G401 (cell line): ENCODE results near the gene ACHE. TPM values are rescaled to one million over a fixed set of nuclear protein-coding genes. Genes with fewer than 3 reads are reported as not detected.
"Not testable (repeated sequence)": the region's sequence is repeated elsewhere in the genome, so short reads cannot be mapped to it uniquely, and the experiment has no call there.

Experiments
- DNase-seq: peaks from one replicate; pipeline ENCODE4 v3.0.0-alpha.2; 2015; ENCODE audit warnings: low spot score
- in situ Hi-C: cut with HindIII; loops from 2 replicates; pipeline ENCODE4 v1.10.0; 2016; ENCODE audit warnings: low sequenced_read_pairs, mixed read lengths
- total RNA-seq: library from RNA; depleted of rRNA; stranded (reverse); fragments of >200 nt; shearing (Covaris generic); gene quantifications from 2 replicates; pipeline ENCODE4 v1.2.3, GENCODE V29; 2014

The ACHE gene
- total RNA-seq, 1 experiment from 2014 or later: 3.6 TPM

DNA sequence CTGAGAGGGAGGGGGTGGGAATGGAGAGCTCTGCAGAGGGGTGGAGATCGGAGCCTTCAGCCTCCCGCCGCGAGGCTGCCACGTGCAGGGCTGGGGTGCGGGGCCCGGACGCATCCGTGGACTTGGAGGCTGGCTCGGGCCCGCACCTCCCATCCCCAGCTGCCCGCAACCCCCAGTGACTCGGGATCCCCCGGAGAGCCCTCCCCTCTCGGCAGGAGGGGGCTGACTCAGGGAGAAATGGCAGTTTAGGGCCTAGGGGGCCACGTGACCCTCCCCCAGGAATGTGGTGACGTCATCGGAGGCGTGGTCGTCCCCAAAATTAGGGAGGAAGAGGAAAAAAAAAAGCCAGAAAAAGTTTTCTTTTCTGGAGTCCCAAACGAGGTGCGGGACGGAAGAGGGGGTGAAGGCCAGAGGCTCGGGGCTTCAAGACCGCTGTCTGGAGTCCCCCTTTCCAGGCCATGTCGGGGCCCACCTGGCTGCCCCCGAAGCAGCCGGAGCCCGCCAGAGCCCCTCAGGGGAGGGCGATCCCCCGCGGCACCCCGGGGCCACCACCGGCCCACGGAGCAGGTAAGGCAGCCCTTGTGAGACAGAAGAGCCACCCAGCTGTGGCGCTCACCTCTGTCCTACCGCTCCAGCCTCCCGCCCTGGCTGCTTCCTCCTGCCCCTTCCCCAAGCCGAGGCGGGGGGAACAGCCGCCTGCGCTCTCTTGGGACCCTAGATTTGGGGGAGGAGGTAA is 28.5 kb downstream of the ACHE start, which contains the start of gene TRIP6:
TSS of gene TRIP6 (plus strand) at position 348 of the 736 bp plus-strand sequence. CDS start at position 459, 111 bp downstream.
- in situ Hi-C loops: no loop called here
- peak; percentile 65 for DNase-seq

DNA sequence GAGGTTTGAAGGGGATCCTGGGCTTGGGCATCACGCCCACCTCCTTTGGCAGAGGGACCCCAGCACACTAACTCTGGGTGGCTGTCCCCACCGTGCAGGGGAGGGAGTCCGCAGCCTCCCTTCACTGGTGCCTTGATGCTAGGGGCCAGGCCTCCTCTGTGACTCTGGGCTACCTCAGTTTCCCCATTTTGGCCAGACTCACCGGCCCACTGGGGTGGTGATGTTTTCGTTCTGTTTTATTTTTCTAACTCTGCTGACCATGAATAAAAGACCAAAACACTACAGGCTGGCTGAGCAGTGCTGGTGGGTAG is 29.0 kb downstream of the ACHE start:
- DNase-seq: no peak
- in situ Hi-C loops: no loop called here

DNA sequence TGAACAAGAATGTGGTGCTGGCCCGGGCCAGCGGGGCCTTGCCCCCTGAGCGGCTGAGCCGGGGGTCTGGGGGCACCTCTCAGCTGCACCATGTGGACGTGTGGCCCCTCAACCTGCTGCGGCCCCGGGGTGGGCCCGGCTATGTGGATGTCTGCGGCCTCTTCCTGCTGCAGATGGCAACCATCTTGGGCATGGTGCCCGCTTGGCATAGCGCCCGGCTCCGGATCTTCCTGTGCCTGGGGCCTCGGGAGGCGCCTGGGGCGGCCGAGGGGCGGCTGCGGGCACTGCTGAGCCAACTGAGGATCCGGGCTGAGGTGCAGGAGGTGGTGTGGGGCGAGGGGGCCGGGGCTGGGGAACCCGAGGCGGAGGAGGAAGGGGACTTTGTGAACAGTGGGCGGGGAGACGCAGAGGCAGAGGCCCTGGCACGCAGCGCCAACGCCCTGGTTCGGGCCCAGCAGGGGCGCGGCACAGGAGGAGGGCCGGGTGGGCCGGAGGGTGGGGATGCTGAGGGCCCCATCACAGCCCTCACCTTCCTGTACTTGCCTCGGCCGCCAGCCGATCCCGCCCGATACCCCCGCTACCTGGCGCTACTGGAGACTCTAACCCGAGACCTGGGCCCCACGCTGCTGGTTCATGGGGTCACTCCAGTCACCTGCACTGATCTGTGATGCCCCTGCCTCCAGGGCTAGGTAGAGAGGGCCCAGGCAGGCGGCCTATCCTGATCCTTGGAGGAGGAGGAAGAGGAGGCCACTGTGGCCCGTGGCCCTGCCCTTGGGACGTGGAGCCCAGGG is 29.6 kb downstream of the ACHE start:
- DNase-seq: peak; percentile 85
- in situ Hi-C loops: no loop called here

DNA sequence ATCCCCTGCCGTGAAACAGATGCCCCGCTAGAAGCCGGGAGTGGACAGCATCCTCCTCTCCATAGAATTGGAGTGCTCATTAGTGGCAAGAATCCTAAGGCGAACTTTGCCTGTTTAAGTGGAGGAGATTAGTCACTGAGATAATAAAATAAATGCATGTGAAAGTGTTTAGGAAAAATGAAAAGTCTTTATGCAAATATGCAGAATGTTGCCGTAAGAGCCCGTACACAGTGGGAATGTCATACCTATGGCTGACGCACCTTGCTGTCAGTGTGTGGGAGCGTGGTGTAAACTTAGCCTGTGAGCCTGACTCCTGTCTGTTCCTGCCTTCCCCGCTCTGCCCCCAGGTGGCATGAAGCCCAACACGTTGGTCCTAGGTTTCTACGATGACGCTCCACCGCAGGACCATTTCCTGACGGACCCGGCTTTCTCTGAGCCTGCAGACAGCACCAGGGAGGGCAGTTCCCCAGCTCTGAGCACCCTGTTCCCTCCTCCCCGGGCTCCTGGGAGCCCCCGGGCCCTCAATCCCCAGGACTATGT is 30.2 kb downstream of the ACHE start:
- DNase-seq: peak; percentile 75
- in situ Hi-C loops: no loop called here

DNA sequence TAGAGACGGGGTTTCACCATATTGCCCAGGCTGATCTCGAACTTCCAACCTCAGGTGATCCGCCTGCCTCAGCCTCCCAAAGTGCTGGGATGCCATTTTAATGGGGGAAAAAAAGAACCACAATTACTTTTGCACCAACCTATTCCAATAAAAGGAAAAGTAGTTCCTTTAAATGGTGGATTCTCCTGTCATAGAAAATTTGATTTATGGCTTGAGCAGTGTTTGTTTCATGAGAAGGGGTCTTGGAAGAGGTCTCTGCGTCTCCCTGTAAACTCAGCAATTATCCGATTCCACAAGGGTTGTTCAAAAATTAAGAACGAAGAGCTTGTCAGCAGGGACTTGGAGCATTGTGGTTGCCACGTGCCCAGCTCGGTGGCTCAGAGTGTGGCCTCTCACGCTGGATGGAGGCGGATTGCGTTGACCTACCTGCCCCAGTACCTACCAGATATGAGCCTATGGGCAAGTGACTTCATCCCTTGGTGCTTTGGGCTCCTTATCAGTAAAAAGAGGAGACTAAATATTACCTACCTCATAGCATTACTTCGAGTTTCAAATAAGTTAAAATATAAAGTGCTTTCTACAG is 31.3 kb downstream of the ACHE start:
- in situ Hi-C loops: no loop called here
- no peak for DNase-seq

DNA sequence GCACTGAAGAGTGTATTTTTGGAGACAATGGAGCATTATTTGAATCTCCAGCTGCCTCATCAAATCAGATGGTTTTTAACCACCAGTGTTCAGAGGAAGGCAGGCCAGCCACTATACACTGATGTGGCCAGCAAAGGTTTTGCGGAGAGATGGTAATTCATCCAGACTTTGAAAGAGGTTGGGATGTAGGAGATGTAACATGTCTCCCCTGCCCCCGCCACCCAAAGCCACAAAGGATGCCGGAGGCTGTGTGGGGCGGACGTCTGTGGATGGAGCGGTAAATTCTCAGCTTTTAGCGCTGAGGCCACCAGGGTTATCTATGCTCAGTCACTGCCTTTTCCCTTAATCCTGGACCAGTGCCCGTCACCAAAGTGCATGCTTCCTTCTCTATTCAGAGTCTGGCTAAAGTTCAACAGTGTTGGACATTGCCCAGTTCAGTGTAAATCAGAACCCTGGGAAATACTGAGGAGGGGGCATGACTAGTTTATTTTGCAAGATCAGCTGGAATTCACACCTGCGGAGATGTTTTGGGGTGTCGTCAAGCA is 32.2 kb downstream of the ACHE start:
- in situ Hi-C loops: no loop called here
- no peak for DNase-seq

DNA sequence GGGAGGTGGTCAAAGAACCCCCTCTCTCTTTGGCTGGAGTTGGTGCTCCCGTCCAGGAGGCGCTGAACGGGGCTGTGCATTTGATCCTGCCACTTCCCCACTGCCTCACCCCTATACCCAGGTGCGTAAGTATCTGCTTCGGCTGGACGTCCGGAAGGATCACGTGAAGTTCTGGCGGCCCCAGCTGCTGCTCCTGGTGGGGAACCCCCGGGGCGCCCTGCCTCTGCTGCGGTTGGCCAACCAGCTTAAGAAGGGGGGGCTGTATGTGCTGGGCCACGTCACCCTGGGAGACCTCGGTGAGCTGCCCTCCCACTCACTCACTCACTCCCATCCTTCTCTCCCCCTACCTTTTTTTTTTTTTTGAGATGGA is 34.1 kb downstream of the ACHE start:
- DNase-seq: no peak
- in situ Hi-C loops: no loop called here

DNA sequence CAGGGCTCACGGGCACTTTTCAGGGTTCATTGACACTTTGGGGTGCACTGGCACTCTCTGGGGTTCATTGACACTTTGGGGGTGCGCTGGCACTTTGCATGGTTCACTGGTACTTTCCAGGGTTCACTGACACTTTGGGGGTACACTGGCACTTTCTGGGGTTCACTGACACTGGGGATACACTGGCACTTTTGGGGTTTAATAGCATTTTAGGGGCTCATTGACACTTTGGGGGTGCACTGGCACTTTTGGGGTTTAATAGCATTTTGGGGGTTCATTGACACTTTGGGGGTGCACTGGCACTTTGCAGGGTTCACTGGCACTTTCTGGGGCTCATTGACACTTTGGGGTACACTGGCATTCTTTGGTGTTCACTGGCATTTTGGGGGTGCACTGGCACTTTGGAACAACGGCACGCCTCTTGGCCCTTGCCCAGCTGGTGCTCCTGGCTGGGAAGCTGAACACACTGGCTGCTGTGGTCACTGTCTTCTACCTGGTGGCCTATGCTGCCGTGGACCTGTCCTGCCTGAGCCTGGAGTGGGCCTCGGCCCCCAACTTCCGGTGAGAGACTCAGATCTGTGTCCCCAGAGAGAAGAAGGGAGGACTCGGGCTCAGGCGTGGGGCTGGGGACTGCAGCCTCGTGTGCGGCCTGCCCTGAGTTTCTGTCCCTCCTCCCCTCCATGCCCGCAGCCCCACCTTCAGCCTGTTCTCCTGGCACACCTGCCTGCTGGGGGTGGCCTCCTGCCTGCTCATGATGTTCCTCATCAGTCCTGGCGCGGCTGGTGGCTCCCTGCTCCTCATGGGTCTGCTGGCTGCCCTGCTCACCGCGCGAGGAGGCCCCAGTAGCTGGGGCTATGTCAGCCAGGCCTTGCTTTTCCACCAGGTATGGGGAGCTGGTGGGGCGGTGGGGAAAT is 34.7 kb downstream of the ACHE start:
- in situ Hi-C loops: no loop called here

DNA sequence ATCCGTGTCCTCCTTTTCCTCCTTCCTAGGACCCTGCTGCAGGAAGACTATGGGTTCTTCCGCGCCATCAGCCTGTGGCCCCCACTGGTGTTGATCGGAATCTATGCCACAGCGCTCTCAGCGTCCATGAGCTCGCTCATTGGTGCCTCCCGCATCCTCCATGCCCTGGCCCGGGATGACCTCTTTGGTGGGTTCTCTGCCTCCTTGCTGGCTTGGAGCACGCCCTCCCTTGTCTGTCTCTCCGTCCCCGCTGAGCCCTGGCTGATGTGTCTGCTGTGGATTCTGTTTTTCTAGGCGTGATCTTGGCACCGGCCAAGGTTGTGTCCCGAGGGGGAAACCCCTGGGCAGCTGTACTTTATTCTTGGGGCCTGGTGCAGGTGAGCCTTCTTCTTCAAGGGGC is 35.8 kb downstream of the ACHE start:
- in situ Hi-C loops: no loop called here
- DNase-seq: no peak

More for the DNA sequence above, 34.7 kb downstream of the ACHE start:
- DNase-seq: no peak

DNA sequence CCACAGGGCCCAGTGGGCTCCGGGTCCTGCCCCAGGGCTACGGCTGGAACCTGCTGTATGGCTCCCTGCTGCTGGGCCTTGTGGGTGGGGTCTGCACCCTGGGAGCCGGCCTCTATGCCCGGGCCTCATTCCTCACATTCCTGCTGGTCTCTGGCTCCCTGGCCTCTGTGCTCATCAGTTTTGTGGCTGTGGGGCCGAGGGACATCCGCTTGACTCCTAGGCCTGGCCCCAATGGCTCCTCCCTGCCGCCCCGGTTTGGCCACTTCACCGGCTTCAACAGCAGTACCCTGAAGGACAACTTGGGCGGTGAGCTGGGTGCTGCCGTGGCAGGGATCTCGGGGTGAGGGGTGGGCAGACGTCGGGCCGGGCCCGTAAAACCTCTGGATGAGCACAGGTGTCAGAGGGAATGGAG is 38.8 kb downstream of the ACHE start:
- no peak for DNase-seq
- in situ Hi-C loops: no loop called here

DNA sequence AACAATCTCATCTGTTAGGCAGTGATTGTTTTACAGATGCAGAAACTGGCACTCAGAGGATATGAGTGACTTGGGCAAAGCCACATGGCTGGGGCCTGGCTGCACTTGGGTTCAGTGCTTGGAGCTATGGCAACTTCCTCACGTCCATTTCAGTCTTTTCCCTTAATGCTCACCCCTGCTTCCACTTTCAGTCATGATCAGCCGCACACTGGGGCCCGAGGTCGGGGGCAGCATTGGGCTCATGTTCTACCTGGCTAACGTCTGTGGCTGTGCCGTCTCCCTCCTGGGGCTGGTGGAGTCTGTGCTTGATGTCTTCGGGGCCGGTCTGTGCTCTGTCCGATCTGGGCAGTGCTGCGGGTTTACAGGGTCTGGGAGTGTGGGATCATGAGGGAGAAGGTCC is 40.2 kb downstream of the ACHE start:
- DNase-seq: no peak
- in situ Hi-C loops: no loop called here

DNA sequence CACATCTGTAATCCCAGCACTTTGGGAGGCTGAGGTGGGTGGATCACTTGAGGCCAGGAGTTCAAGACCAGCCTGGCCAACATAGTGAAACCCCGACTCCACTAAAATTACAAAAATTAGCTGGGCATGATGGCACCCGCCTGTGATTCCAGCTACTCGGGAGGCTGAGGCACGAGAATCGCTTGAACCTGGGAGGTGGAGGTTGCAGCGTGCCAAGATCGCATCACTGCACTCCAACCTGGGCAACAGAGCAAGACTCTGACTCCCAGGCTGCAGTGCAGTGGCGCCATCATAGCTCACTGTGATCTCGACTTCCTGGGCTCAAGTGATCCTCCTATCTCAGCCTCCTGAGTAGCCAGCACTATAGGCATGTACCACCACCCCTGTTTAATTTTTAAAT is 40.8 kb downstream of the ACHE start:
- DNase-seq, in situ Hi-C loops: not testable (repeated sequence)

DNA sequence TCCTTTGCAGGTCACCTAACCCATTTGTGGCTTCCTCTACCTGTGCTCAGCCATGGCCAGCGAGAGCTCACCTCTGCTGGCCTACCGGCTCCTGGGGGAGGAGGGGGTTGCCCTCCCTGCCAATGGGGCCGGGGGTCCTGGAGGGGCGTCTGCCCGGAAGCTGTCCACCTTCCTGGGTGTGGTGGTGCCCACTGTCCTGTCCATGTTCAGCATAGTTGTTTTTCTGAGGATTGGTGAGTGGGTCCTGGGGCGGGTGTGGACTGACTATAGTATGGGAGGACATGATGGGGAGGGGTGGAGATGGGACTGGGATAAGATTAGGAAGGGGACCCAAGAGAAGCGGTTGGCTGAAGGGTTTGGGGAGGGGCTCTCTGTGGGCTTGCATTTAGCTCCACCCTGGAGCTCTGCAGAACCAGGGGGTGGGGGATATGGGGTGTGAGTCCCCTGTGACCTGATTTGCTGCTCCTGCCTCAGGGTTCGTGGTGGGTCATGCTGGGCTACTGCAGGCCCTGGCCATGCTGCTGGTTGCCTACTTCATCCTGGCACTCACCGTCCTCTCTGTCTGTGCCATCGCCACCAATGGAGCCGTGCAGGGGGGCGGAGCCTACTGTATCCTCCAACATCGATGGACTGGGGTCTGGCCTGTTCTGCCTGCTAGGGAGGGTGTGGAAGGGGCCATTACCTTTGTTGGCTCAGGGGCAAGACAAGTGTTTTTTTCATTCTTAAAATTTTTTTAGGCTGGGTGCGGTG is 41.4 kb downstream of the ACHE start:
- in situ Hi-C loops: no loop called here
- DNase-seq: no peak

DNA sequence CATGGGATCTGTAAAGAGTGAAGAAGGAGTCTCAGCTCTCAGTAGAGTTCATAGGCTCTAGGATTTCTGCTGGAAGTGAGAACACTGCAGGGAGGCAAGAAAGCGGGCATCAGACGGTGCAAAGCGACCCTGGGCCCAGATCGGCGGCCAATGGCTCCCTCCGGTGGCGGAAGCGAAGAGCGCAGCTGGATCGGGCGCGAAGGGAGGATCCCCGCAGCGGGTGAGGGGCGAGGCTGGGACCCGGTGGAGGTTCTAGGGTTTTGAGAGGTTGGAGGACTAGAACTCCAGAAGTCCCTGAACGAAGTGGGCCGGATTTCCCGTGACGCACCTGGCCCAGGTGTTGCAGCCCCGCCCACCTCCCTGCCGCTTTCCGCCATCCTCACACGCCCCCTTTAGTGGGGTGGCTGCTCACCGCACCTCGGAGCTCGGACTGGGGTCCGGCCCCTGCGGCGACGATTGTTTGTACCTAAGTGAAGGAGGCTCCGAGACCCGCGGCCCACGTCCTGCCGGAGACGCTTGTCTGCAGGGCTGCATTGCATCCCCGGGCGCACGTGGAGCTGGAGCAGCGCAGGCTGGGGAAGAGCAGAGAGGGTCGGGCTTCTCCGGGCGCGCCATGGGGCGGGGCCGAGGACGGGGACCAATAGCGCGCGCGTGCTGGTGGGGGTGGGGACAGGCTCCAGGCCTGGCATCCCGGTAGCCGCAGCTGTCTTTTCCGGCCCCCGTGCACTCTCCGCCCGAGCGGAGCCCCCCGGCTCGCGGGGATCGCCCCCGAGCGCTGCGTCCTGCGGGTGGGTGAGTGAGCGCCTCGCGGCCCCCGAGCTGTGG is 43.4 kb downstream of the ACHE start, which contains the start of gene SLC12A9:
TSS of gene SLC12A9 (plus strand) at position 666 of the 825 bp plus-strand sequence. CDS start 1,485 bp downstream, outside the sequence.
- in situ Hi-C loops: no loop called here
- DNase-seq: peak; percentile 87

DNA sequence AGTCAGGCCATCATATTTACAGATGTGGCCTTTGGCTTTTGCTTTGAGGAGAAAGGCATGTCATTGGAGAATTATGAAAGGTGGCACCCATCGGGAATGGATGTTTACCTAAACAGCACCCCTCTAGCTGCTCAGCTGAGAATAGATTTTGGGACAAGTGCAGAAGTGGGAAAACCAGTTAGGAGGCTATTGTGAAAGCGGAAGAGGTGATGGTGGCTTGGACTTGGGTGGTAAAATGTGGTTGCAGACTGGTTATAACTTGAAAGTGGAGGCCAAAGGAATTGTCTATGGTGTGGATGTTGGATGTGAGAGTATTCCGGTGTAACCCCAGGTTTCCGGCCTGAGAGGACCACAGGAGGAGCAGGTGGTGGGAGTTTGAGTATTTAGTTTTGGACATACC is 48.3 kb downstream of the ACHE start:
- DNase-seq: no peak
- in situ Hi-C loops: no loop called here

DNA sequence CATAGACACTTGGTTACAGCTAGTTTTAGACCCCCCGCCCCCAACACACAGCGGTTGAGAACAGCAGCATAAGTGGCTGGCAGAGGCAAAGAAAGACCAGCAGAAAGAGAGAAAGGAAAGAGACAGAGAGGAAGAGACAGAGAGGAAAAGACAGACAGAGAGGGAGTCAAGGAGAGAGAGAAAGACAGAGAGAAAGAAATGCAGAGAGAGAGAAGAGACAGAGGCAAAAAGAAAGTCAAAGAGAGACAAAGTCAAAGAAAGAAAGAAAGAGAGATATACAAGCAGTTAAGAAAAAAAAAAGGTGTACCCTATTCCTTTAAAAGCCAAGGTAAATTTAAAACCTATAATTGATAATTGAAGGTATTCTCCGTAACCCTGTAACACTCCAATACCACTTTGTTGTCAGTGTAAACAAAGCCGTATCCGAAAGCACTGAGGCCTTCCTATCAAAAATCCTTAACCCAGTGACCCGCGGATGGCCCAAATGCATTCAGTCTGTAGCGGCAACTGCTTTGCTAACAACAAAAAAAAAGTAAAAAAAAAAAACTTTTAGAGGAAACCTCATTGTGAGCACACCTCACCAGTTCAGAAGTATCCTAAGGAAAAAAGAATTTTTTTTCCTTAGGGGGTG is 55.1 kb downstream of the ACHE start:
- in situ Hi-C loops: no loop called here
- DNase-seq: no peak
